Nephron (organoid): ENCODE measurements around the gene SELENOF.
A peak's percentile ranks its signal among the peaks of the same experiment; 100 is the strongest.

Experiments
- H3K27ac Mint-ChIP-seq, 3 experiments: 2 replicates each; pipeline ENCODE4 v1.8.0; 2020; ENCODE audit warnings: mixed read lengths in 3 of 3, mild to moderate bottlenecking in 2 of 3, moderate library complexity in 1 of 3
- H3K27me3 Mint-ChIP-seq: 2 replicates; pipeline ENCODE4 v1.8.0; 2021; ENCODE audit warnings: low read depth, mild to moderate bottlenecking, moderate library complexity, mixed read lengths
- H3K36me3 Mint-ChIP-seq: 2 replicates; pipeline ENCODE4 v1.8.0; 2020; ENCODE audit warnings: low read depth, mixed read lengths
- H3K4me1 Mint-ChIP-seq: 2 replicates; pipeline ENCODE4 v1.8.0; 2020; ENCODE audit warnings: mixed read lengths
- H3K4me3 Mint-ChIP-seq, 3 experiments: 2 replicates each; pipeline ENCODE4 v1.8.0; 2020; ENCODE audit warnings: mild to moderate bottlenecking in 3 of 3, mixed read lengths in 3 of 3, moderate library complexity in 2 of 3
- H3K9me3 Mint-ChIP-seq: 2 replicates; pipeline ENCODE4 v1.8.0; 2020; ENCODE audit warnings: mixed read lengths
- TF ChIP-seq, protein P1 (sequence below), 3 experiments: fragments of 200-600 bp; sonication (generic); IDR thresholded peaks; one replicate each; pipeline ENCODE4 v1.5.0; 2021; ENCODE audit warnings: antibody characterized with exemption in 3 of 3; ENCODE audit not compliant: unreplicated experiment in 3 of 3

The SELENOF gene

GRCh38 chr1:86914998-86915736 is 1.2 kb upstream of the SELENOF start:
- H3K27ac Mint-ChIP-seq, result no peak overlapping the region

DNA sequence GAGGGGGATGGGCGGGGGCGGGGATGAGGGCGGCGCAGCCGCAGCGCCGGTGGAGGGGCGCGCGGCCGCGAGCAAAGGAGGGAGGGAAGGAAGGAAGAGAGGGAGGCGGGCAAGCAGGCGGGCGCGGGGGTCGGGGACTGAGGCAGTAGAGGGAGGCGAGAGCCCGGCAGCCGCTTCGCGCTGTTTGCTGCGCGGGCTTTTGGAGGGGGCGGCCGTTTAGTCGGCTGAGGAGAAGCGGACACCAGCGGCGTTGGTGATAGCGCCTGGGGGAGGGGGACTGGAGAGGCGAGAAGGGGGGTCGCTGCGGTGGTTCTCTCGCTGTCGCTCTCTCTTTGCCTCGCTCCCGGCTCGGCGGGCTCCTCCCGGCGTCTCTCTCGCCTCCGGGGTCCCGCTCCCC is 673 bp upstream of the SELENOF start, which contains the start of gene HS2ST1:
TSS of gene HS2ST1 (plus strand) at position 35 of the 397 bp plus-strand sequence.
- Mint-ChIP-seq H3K4me3 (no peak within 1 kb of the TSS), H3K9me3 (peaks cover 2% of the 10 kb centered on the region), H3K4me1 (peaks cover 26% of the 10 kb centered on the region), H3K27ac (no peak within 1 kb of the TSS), H3K36me3 (peaks cover 14% of the 10 kb centered on the region), H3K27me3 (no peaks in the 10 kb centered on the region)
- TF ChIP-seq, protein P1, sequence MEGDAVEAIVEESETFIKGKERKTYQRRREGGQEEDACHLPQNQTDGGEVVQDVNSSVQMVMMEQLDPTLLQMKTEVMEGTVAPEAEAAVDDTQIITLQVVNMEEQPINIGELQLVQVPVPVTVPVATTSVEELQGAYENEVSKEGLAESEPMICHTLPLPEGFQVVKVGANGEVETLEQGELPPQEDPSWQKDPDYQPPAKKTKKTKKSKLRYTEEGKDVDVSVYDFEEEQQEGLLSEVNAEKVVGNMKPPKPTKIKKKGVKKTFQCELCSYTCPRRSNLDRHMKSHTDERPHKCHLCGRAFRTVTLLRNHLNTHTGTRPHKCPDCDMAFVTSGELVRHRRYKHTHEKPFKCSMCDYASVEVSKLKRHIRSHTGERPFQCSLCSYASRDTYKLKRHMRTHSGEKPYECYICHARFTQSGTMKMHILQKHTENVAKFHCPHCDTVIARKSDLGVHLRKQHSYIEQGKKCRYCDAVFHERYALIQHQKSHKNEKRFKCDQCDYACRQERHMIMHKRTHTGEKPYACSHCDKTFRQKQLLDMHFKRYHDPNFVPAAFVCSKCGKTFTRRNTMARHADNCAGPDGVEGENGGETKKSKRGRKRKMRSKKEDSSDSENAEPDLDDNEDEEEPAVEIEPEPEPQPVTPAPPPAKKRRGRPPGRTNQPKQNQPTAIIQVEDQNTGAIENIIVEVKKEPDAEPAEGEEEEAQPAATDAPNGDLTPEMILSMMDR (IDR thresholded peaks at IDR 0.05; ENCODE audit: unreplicated experiment in 3 of 3), result no peak

More at GRCh38 chr1:86914998-86915736, 1.2 kb upstream of the SELENOF start:
- Mint-ChIP-seq H3K36me3 (peaks cover 13% of the 10 kb centered on the region), H3K4me3 (no peak overlapping the region), H3K4me1 (peaks cover 26% of the 10 kb centered on the region), H3K9me3 (peaks cover 3% of the 10 kb centered on the region), H3K27me3 (no peaks in the 10 kb centered on the region)
- TF ChIP-seq, protein P1 (IDR thresholded peaks at IDR 0.05; ENCODE audit: unreplicated experiment in 3 of 3), result no peak

DNA sequence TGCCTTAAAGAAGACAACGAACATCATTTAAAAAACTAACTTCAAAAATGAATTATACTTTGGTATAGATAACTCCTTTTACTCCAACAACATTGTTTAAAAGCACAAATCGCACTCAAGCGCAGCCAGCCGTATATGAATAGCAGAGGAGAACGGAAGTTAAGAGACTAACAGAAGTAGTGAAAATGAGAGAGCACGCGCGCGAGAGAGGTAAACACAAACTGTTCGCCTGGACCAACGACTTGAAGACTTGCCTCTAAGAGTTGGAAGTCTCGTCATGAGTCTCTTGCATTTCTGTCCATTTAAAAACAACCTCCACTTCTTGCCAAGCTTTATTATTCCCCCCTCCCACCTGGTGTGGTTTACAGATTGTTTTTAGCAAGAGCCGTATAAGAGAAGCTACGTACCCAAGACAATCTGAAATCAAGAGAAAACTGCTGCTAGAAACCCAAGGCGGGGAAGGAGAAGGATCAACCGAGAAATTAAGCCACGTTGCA is 479 bp downstream of the SELENOF start:
- Mint-ChIP-seq H3K4me3 (no peak overlapping the region), H3K27ac (no peak overlapping the region), H3K27me3 (no peaks in the 10 kb centered on the region), H3K9me3 (no peaks in the 10 kb centered on the region), H3K36me3 (peaks cover 18% of the 10 kb centered on the region), H3K4me1 (peaks cover 30% of the 10 kb centered on the region)
- TF ChIP-seq, protein P1 (IDR thresholded peaks at IDR 0.05; ENCODE audit: unreplicated experiment in 3 of 3), result no peak

GRCh38 chr1:86912281-86912900 is 1.5 kb downstream of the SELENOF start:
- TF ChIP-seq, protein P1 (IDR thresholded peaks at IDR 0.05; ENCODE audit: unreplicated experiment in 3 of 3), result no peak
- Mint-ChIP-seq H3K27ac (peak overlapping the region in 1 of 3 experiments; percentile 90), H3K36me3 (peaks cover 24% of the 10 kb centered on the region), H3K4me1 (peaks cover 31% of the 10 kb centered on the region), H3K27me3 (no peaks in the 10 kb centered on the region), H3K4me3 (peak overlapping the region in 1 of 3 experiments; percentile 52), H3K9me3 (no peaks in the 10 kb centered on the region)

DNA sequence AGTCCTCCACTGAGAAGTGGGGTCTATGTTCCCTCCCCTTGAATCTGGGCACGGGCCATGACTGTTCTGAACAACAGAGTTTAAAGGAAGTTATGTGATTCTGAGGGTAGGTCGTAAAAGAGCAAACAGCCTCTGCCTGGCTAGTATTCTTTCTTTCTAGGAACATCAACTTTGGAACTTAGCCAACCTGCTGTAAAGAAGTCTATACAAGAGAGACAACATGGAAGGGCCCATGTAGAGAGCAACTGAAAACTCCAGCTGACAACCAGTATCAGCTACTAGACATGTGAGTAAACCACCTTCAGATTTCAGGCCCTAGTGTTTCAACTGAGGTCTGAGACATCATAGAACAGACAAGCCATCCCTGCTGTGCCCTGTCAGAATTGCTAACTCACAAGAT is 7.5 kb downstream of the SELENOF start:
- TF ChIP-seq, protein P1 (IDR thresholded peaks at IDR 0.05; ENCODE audit: unreplicated experiment in 3 of 3), result no peak

More for the DNA sequence above, 7.5 kb downstream of the SELENOF start:
- H3K4me3 Mint-ChIP-seq, result no peak overlapping the region
- peaks cover 18% of the 10 kb centered on the region for H3K4me1 Mint-ChIP-seq
- H3K36me3 Mint-ChIP-seq, result peaks cover 50% of the 10 kb centered on the region
- no peak overlapping the region for H3K27ac Mint-ChIP-seq
- H3K27me3 Mint-ChIP-seq, result no peaks in the 10 kb centered on the region
- H3K9me3 Mint-ChIP-seq, result no peaks in the 10 kb centered on the region
